ENCODE measurements around the gene HK2.

The HK2 gene

DNA sequence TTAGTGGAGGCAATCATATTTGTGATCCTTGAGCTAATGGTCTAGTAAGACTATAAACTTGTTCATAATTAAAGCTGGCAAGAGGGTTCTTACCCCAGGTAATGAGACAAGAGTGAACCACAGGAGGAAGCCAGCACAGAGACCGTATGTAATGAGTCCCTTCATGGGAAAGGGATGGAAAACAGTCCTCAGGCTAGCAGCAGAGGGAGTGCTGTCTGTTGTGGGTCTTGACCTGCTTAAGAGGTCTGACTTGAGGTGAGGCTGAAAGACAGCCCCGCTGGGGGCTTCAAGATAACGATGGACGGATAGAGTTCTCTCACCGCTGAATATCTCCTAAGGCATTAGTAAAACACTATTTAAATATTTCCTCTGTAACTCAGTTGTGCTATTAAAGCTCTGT, 108.3 kb downstream of the HK2 start:
- no peak for DNase-seq
